Fibroblast of lung (primary cell): ENCODE measurements around the gene PDHX.

ENCODE experiments used
- CTCF ChIP-seq, 2 donors: IDR thresholded peaks in 1 of 2; conservative IDR thresholded peaks in 1 of 2; 1 replicate in 1 of 2; 2 replicates in 1 of 2; pipeline ENCODE4 v1.5.1; 2011 to 2012; ENCODE audit warnings: low read length in 2 of 2, control low read depth in 1 of 2, inconsistent platforms in 1 of 2, low read depth in 1 of 2, mild to moderate bottlenecking in 1 of 2
- EZH2 ChIP-seq: IDR thresholded peaks from 2 replicates; pipeline ENCODE4 v1.5.1; 2012; ENCODE audit warnings: low read length, control low read depth, mild to moderate bottlenecking; ENCODE audit errors: missing control alignments

GRCh38 chr11:34929794-34930763 is 13.7 kb downstream of the PDHX start:
- no peak for TF ChIP-seq CTCF (conservative IDR thresholded peaks at IDR 0.05 in 1 of 2, IDR thresholded peaks at IDR 0.05 in 1 of 2; ENCODE audit: low read depth in 1 of 2, low read length in 2 of 2)
- no peak for TF ChIP-seq EZH2
